Breast epithelium (tissue), 4 donors: ENCODE data around the gene C16orf87. TPM values are rescaled to one million over a fixed set of nuclear protein-coding genes. Genes with fewer than 3 reads are reported as not detected.

Experiments used
- DNase-seq, 2 donors: peaks; one replicate each; pipeline ENCODE4 v3.0.0-alpha.2; 2019; ENCODE audit warnings: low spot score in 2 of 2
- H3K27ac ChIP-seq, 2 donors: fragments of 200-600 bp; sonication (generic) in 1 of 2; one replicate each; pipeline ENCODE4 v1.5.1; 2016 to 2019; ENCODE audit warnings: mild to moderate bottlenecking in 1 of 2
- H3K27me3 ChIP-seq, 2 donors: fragments of 200-600 bp; sonication (generic) in 1 of 2; one replicate each; pipeline versions ENCODE4 v1.5.1 to v1.6.0; 2017 to 2019; ENCODE audit warnings: control low read depth in 1 of 2, mild to moderate bottlenecking in 1 of 2
- H3K36me3 ChIP-seq: fragments of 200-600 bp; one replicate; pipeline ENCODE4 v1.5.1; 2019
- H3K4me1 ChIP-seq, 2 donors: fragments of 200-600 bp; sonication (generic); one replicate each; pipeline ENCODE4 v1.5.1; 2016 to 2019; ENCODE audit warnings: control low read depth in 1 of 2
- H3K4me3 ChIP-seq, 3 donors: fragments of 200-600 bp; sonication (generic); 1 replicate in 2 of 3; 2 replicates in 1 of 3; pipeline ENCODE4 v1.5.1; 2016 to 2019; ENCODE audit warnings: mild to moderate bottlenecking in 3 of 3, moderate library complexity in 2 of 3
- H3K9me3 ChIP-seq, 2 donors: fragments of 200-600 bp; sonication (generic) in 1 of 2; one replicate each; pipeline ENCODE4 v1.5.1; 2016 to 2019; ENCODE audit warnings: control low read depth in 1 of 2
- POLR2A ChIP-seq: fragments of 450-650 bp; IDR thresholded peaks from one replicate; pipeline ENCODE4 v1.6.1; 2016; ENCODE audit warnings: antibody characterized with exemption, mild to moderate bottlenecking, moderate library complexity
- POLR2AphosphoS5 ChIP-seq, 3 donors: sonication (generic); formaldehyde crosslinking; IDR thresholded peaks; one replicate each; pipeline ENCODE4 v1.6.1; 2017; ENCODE audit warnings: antibody characterized with exemption in 3 of 3
- intact Hi-C: fragments of 100-400 bp; cut with DNase I; formaldehyde crosslinking; loops from one replicate; pipeline ENCODE4 v1.15.1; 2023; ENCODE audit warnings: low total_unique reads
- total RNA-seq, 3 donors: library from RNA; depleted of rRNA; stranded (reverse); fragments of >200 nt; gene quantifications; one replicate each; pipeline ENCODE4 v1.1.0, GENCODE V29; 2016
- TF ChIP-seq, protein P1 (sequence below), 3 donors: fragments of 450-650 bp; IDR thresholded peaks; one replicate each; pipeline ENCODE4 v1.5.1; 2016 to 2017; ENCODE audit warnings: antibody characterized with exemption in 3 of 3, mild to moderate bottlenecking in 3 of 3, moderate library complexity in 3 of 3

Gene C16orf87
- total RNA-seq, 3 donors from 2014 or later, result 3.6 to 7.6 (median 5.9) TPM

DNA sequence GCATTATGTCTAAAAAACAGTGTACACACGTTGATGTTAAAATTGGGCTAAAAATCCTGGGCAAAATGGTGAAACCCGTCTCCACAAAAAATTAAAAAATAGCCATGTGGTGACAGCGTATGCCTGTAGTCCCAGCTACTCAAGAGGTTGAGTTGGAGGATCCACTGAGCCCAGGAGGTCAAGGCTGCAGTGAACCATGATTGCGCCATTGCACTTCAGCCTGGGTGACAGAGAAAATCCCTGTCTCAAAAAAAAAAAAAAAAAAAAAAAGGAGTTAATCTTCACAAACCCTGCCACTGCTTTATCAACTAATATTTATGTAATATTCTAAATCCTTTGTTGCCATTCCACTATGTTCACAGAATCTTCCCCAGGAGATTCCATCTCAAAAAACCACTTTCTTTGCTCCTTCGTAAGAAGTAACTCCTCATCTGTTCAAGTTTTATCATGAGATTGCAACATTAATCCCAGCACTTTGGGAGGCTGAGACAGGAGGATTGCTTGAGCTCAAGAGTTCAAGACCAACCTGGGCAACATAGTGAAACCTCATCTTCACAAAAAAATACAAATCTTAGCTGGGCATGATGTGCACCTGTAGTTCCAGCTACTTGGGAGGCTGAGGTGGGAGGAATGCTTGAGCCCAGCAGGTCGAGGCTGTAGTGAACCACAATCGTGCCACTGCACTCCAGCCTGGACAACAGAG, 1.9 kb upstream of the C16orf87 start:
- Histone ChIP-seq H3K9me3 (no peaks in the 10 kb centered on the region), H3K4me1 (no peaks in the 10 kb centered on the region), H3K4me3 (no peak overlapping the region), H3K27me3 (no peaks in the 10 kb centered on the region), H3K36me3 (no peaks in the 10 kb centered on the region), H3K27ac (no peak overlapping the region)
- TF ChIP-seq POLR2A (no peak), POLR2AphosphoS5 (IDR thresholded peaks at IDR 0.05) (no peak)
- TF ChIP-seq, protein P1, sequence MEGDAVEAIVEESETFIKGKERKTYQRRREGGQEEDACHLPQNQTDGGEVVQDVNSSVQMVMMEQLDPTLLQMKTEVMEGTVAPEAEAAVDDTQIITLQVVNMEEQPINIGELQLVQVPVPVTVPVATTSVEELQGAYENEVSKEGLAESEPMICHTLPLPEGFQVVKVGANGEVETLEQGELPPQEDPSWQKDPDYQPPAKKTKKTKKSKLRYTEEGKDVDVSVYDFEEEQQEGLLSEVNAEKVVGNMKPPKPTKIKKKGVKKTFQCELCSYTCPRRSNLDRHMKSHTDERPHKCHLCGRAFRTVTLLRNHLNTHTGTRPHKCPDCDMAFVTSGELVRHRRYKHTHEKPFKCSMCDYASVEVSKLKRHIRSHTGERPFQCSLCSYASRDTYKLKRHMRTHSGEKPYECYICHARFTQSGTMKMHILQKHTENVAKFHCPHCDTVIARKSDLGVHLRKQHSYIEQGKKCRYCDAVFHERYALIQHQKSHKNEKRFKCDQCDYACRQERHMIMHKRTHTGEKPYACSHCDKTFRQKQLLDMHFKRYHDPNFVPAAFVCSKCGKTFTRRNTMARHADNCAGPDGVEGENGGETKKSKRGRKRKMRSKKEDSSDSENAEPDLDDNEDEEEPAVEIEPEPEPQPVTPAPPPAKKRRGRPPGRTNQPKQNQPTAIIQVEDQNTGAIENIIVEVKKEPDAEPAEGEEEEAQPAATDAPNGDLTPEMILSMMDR (IDR thresholded peaks at IDR 0.05), result no peak
- intact Hi-C loops, result no loop called here
- no peak for DNase-seq

GRCh38 chr16:46830417-46830901, 521 bp downstream of the C16orf87 start:
- TF ChIP-seq, protein P1 (IDR thresholded peaks at IDR 0.05), result no peak
- no peak for TF ChIP-seq POLR2A
- TF ChIP-seq POLR2AphosphoS5 (IDR thresholded peaks at IDR 0.05), result no peak
- Histone ChIP-seq H3K27ac (peak overlapping the region; percentile 87 to 92), H3K4me1 (no peaks in the 10 kb centered on the region), H3K36me3 (no peaks in the 10 kb centered on the region), H3K9me3 (no peaks in the 10 kb centered on the region), H3K4me3 (peak overlapping the region; percentile 84 to 98 (median 91)), H3K27me3 (no peaks in the 10 kb centered on the region)
- intact Hi-C loops, result no loop called here
- DNase-seq, result no peak

GRCh38 chr16:46828943-46829342, 2.0 kb downstream of the C16orf87 start:
- intact Hi-C loops, result no loop called here
- TF ChIP-seq, protein P1 (IDR thresholded peaks at IDR 0.05), result no peak
- TF ChIP-seq POLR2AphosphoS5 (IDR thresholded peaks at IDR 0.05) (no peak), POLR2A (no peak)
- H3K4me3 ChIP-seq, result no peak overlapping the region
- H3K9me3 ChIP-seq, result no peaks in the 10 kb centered on the region
- no peaks in the 10 kb centered on the region for H3K36me3 ChIP-seq
- no peak overlapping the region for H3K27ac ChIP-seq
- H3K4me1 ChIP-seq, result no peaks in the 10 kb centered on the region
- no peak for DNase-seq
- H3K27me3 ChIP-seq, result no peaks in the 10 kb centered on the region

DNA sequence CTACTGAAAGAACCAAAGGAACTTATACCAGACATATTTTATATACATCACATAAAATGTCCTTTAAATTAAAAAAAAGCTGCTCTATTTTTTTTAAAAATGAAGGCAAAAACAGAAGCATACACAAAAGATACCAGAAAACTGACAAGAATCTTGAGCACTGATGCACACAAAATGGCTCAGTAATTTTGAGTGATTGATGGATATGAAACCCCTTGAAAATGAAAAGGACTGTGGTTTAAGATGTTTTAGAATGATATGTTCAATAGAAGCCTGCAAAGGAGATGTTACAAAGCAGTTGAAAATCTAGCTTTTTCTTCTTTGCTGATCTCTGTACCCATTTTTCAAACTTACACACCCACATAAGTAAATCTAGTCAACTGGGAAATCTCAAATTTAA, 2.7 kb downstream of the C16orf87 start:
- Histone ChIP-seq H3K27me3 (no peaks in the 10 kb centered on the region), H3K4me1 (no peaks in the 10 kb centered on the region), H3K36me3 (no peaks in the 10 kb centered on the region), H3K9me3 (no peaks in the 10 kb centered on the region), H3K4me3 (no peak overlapping the region), H3K27ac (no peak overlapping the region)
- no peak for DNase-seq
- intact Hi-C loops, result no loop called here
- TF ChIP-seq POLR2AphosphoS5 (IDR thresholded peaks at IDR 0.05), result no peak

- Histone ChIP-seq H3K4me1 (no peaks in the 10 kb centered on the region), H3K36me3 (no peaks in the 10 kb centered on the region), H3K9me3 (no peaks in the 10 kb centered on the region), H3K27ac (no peak overlapping the region), H3K27me3 (no peaks in the 10 kb centered on the region), H3K4me3 (no peak overlapping the region)
- no peak for TF ChIP-seq POLR2AphosphoS5 (IDR thresholded peaks at IDR 0.05)
- no peak for DNase-seq
- intact Hi-C loops, result no loop called here
These were observed 4.3 kb downstream of the C16orf87 start for GRCh38 chr16:46826631-46827030.

GRCh38 chr16:46822270-46822669, 8.7 kb downstream of the C16orf87 start:
- no peaks in the 10 kb centered on the region for H3K4me1 ChIP-seq
- H3K9me3 ChIP-seq, result no peaks in the 10 kb centered on the region
- intact Hi-C loops, result no loop called here
- no peak overlapping the region for H3K27ac ChIP-seq
- DNase-seq, result no peak
- no peak overlapping the region for H3K4me3 ChIP-seq
- H3K36me3 ChIP-seq, result no peaks in the 10 kb centered on the region
- TF ChIP-seq POLR2A (no peak), POLR2AphosphoS5 (IDR thresholded peaks at IDR 0.05) (no peak)
- TF ChIP-seq, protein P1 (IDR thresholded peaks at IDR 0.05), result no peak
- H3K27me3 ChIP-seq, result no peaks in the 10 kb centered on the region
